HepG2 (cell line): ENCODE data around the gene UGT1A4. TPM values are rescaled to one million over a fixed set of nuclear protein-coding genes. Genes with fewer than 3 reads are reported as not detected.
A peak's percentile ranks its signal among the peaks of the same experiment; 100 is the strongest.

ENCODE experiments used
- ATAC-seq: fragments of 200-7000 bp; cut with Tn5 transposase; 3 replicates; pipeline ENCODE4 v1.9.1; 2020; ENCODE audit warnings: mild to moderate bottlenecking, moderate library complexity
- BruUV-seq: library from RNA; stranded (reverse); fragments of 400-500 nt; replicated peaks from 2 replicates; lab custom pipeline; 2021; lab: Mats Ljungman, UMichigan
- CTCF ChIA-PET: fragments of 300-600 bp; formaldehyde crosslinking; extraction: SDS; loops from one replicate; lab custom pipeline; 2021; ENCODE audit warnings: low total read pairs, inconsistent platforms, low intra/inter-chr PET ratio; lab: Yijun Ruan, JAX
- POLR2A ChIA-PET: fragments of 350-600 bp; sonication (Branson Sonifier 250); formaldehyde crosslinking; loops from one replicate; lab custom pipeline; 2020; ENCODE audit warnings: antibody characterized with exemption, inconsistent platforms; lab: Yijun Ruan, JAX
- DNase-seq: peaks from one replicate; pipeline ENCODE4 v3.0.0-alpha.2; 2015; ENCODE audit warnings: low spot score
- FAIRE-seq: peaks from 3 replicates; lab custom pipeline; 2011; peaks lifted over from hg19 to GRCh38; lab: Jason Lieb, UNC
- H2AFZ ChIP-seq: one replicate; pipeline ENCODE4 v1.6.1; 2011; ENCODE audit warnings: low read length, inconsistent platforms
- H3K27ac ChIP-seq: fragments of 300-600 bp; 3 replicates; pipeline ENCODE4 v1.8.0; 2011; ENCODE audit warnings: mixed run types, mild to moderate bottlenecking, mixed read lengths, low read length, inconsistent platforms; ENCODE audit not compliant: insufficient read depth; ENCODE audit errors: extremely low read length
- H3K27me3 ChIP-seq, 2 experiments: fragments of 200-600 bp in 1 of 2; 2 replicates in 1 of 2; 3 replicates in 1 of 2; pipeline versions ENCODE4 v1.6.0 to v1.8.0; 2011; ENCODE audit warnings: low read length in 2 of 2, mild to moderate bottlenecking in 2 of 2, moderate library complexity in 2 of 2, inconsistent platforms in 1 of 2; ENCODE audit not compliant: insufficient read depth in 2 of 2, control insufficient read depth in 1 of 2
- H3K36me3 ChIP-seq, 2 experiments: fragments of 200-600 bp in 1 of 2; replicated peaks in 1 of 2; 2 replicates in 1 of 2; 3 replicates in 1 of 2; pipeline versions ENCODE4 v1.5.1 to v1.8.0; 2011; ENCODE audit warnings: low read length in 2 of 2, inconsistent platforms in 1 of 2; ENCODE audit not compliant: insufficient read depth in 2 of 2, control insufficient read depth in 1 of 2
- H3K4me1 ChIP-seq: 2 replicates; pipeline ENCODE4 v1.5.1; 2012; ENCODE audit warnings: low read length, inconsistent platforms; ENCODE audit not compliant: insufficient read depth
- H3K4me2 ChIP-seq: 2 replicates; pipeline ENCODE4 v1.6.0; 2011; ENCODE audit warnings: low read depth, low read length, inconsistent platforms
- H3K4me3 ChIP-seq, 3 experiments: fragments of 200-600 bp in 1 of 3; sonication (generic), shearing (Covaris generic) in 1 of 3; replicated peaks in 1 of 3; 2 replicates each; pipeline ENCODE4 v1.5.1; 2011 to 2016; ENCODE audit warnings: low read length in 3 of 3, inconsistent platforms in 2 of 3, low read depth in 2 of 3, mild to moderate bottlenecking in 2 of 3, control low read depth in 1 of 3, mixed read lengths in 1 of 3; ENCODE audit not compliant: insufficient read depth in 1 of 3
- H3K79me2 ChIP-seq: one replicate; pipeline ENCODE4 v1.6.1; 2011; ENCODE audit warnings: low read length, inconsistent platforms; ENCODE audit not compliant: insufficient read depth
- H3K9ac ChIP-seq: 2 replicates; pipeline ENCODE4 v1.6.0; 2011; ENCODE audit warnings: mild to moderate bottlenecking, low read depth, low read length, inconsistent platforms; ENCODE audit not compliant: insufficient read depth
- H3K9me3 ChIP-seq: 2 replicates; pipeline ENCODE4 v1.5.1; 2012; ENCODE audit warnings: mild to moderate bottlenecking, low read length
- H4K20me1 ChIP-seq: 2 replicates; pipeline ENCODE4 v1.6.0; 2011; ENCODE audit warnings: inconsistent platforms, mild to moderate bottlenecking, low read length, moderate library complexity; ENCODE audit not compliant: insufficient read depth
- BCL6 ChIP-seq: IDR thresholded peaks from 2 replicates; pipeline ENCODE4 v1.6.1; 2016; ENCODE audit warnings: missing genetic modification reagents, missing compliant biosample characterization
- GATA4 ChIP-seq: sonication (generic); IDR thresholded peaks from 2 replicates; pipeline ENCODE4 v1.6.1; 2016; ENCODE audit warnings: antibody characterized with exemption, low read depth, borderline replicate concordance
- PAF1 ChIP-seq: IDR thresholded peaks from 2 replicates; pipeline ENCODE4 v1.6.1; 2016; ENCODE audit warnings: missing genetic modification reagents, missing compliant biosample characterization
- ZNF142 ChIP-seq: sonication (generic); formaldehyde crosslinking; IDR thresholded peaks from 2 replicates; pipeline ENCODE4 v1.4.0; 2020; ENCODE audit warnings: missing genetic modification reagents
- ZNF576 ChIP-seq: sonication (generic); formaldehyde crosslinking; IDR thresholded peaks from 2 replicates; pipeline ENCODE4 v1.4.0; 2020; ENCODE audit warnings: mild to moderate bottlenecking, missing genetic modification reagents
- WGBS: methylation state at CpG from one replicate; pipeline ENCODE4 v1.1.6; 2017; ENCODE audit warnings: low lambda C conversion rate; 5-methylcytosine and 5-hydroxymethylcytosine counted together
- in situ Hi-C: cut with HindIII; loops from 2 replicates; pipeline ENCODE4 v1.10.0; 2017; ENCODE audit warnings: low pct_unique_long_range_greater_than_20kb; ENCODE audit not compliant: extremely low pct_ligation_motif_present
- intact Hi-C: fragments of 100-400 bp; cut with micrococcal nuclease; formaldehyde crosslinking; loops from one replicate; pipeline ENCODE4 v1.10.0; 2022; ENCODE audit not compliant: unreplicated experiment
- polyA plus RNA-seq, 8 experiments: library from polyadenylated mRNA; depleted of rRNA in 3 of 8; stranded (reverse) in 7 of 8; unstranded in 1 of 8; fragments of >200 nt; fragmentation: Illumina TruSeq in 4 of 8; extraction: Trizol in 4 of 8; gene quantifications; 2 replicates each; pipeline versions ENCODE4 v1.2.1 to v1.2.3, GENCODE V29; 2011 to 2016; ENCODE audit warnings: low read depth in 4 of 8, missing spikeins in 1 of 8, mixed read lengths in 1 of 8; ENCODE audit not compliant: insufficient read depth in 1 of 8
- total RNA-seq, 5 experiments: library from RNA; depleted of rRNA; stranded (reverse); fragments of >200 nt; fragmentation: Illumina TruSeq; extraction: Trizol; gene quantifications; 2 replicates each; pipeline ENCODE4 v1.2.3, GENCODE V29; 2016; ENCODE audit warnings: low read depth in 1 of 5

Gene UGT1A4
- total and polyA plus RNA-seq, 2 of the 13 experiments (the other 11 are each of a cell fraction or from before 2014, with no cell fraction given) = not detected

GRCh38 chr2:233822101-233822771 lies 103.7 kb downstream of the UGT1A4 start:
- H3K36me3 ChIP-seq = no peaks in the 10 kb centered on the region
- DNase-seq (no peak), FAIRE-seq (no peak), ATAC-seq (peak; percentile 4; the same call in 1 of the 3 replicates)
- peaks cover 8 to 27% of the 10 kb centered on the region in 2 experiments for H3K27me3 ChIP-seq
- H3K4me3 ChIP-seq = no peak overlapping the region
- BruUV-seq = no TSS peak
- in situ Hi-C loops (no loop called here), intact Hi-C loops (no loop called here)
- H3K9ac ChIP-seq = no peak overlapping the region
- H3K27ac ChIP-seq = no peak overlapping the region
- no peak overlapping the region for H3K4me2 ChIP-seq
- H2AFZ ChIP-seq = no peak overlapping the region
- WGBS = 74% methylated on average over 13 of the region's 21 CpGs
- no peaks in the 10 kb centered on the region for H4K20me1 ChIP-seq
- POLR2A ChIA-PET = no interaction called here
- H3K9me3 ChIP-seq = no peaks in the 10 kb centered on the region
- H3K79me2 ChIP-seq = no peaks in the 10 kb centered on the region
- TF ChIP-seq GATA4 (no peak), BCL6 (CRISPR knock-in tag) (no peak), ZNF576 (CRISPR knock-in tag) (no peak), ZNF142 (no peak), PAF1 (no peak)
- H3K4me1 ChIP-seq = peaks cover 16% of the 10 kb centered on the region
- CTCF ChIA-PET = no interaction called here

Other genes with a start within 250 kb of the UGT1A4 start
- gene USP40, start 152.0 kb upstream of the UGT1A4 start, total RNA-seq (2016; rRNA removed; fragmentation: Illumina TruSeq; extraction: Trizol) = 41.0 and 57.2 TPM in 2 replicates
- 40.2 and 46.3 TPM in 2 replicates for gene USP40, start 152.0 kb upstream of the UGT1A4 start, polyA plus RNA-seq (2011; rRNA removed)
- not detected in 2 replicates for gene UGT1A8, start 101.1 kb upstream of the UGT1A4 start, total RNA-seq (2016; rRNA removed; fragmentation: Illumina TruSeq; extraction: Trizol)
- not detected in 2 replicates for gene UGT1A8, start 101.1 kb upstream of the UGT1A4 start, polyA plus RNA-seq (2011; rRNA removed)
- gene UGT1A10, start 82.3 kb upstream of the UGT1A4 start, total RNA-seq (2016; rRNA removed; fragmentation: Illumina TruSeq; extraction: Trizol) = 0.10 TPM in 1 of 2 replicates, not detected in the other
- 0.07 TPM in 1 of 2 replicates, not detected in the other for gene UGT1A10, start 82.3 kb upstream of the UGT1A4 start, polyA plus RNA-seq (2011; rRNA removed)
- gene UGT1A9, start 46.8 kb upstream of the UGT1A4 start, total RNA-seq (2016; rRNA removed; fragmentation: Illumina TruSeq; extraction: Trizol) = not detected in 2 replicates
- gene UGT1A9, start 46.8 kb upstream of the UGT1A4 start, polyA plus RNA-seq (2011; rRNA removed) = 0.07 TPM in 1 of 2 replicates, not detected in the other
- not detected in 2 replicates for gene UGT1A7, start 36.8 kb upstream of the UGT1A4 start, total RNA-seq (2016; rRNA removed; fragmentation: Illumina TruSeq; extraction: Trizol)
- not detected in 2 replicates for gene UGT1A7, start 36.8 kb upstream of the UGT1A4 start, polyA plus RNA-seq (2011; rRNA removed)
- not detected in 2 replicates for gene UGT1A6, start 25.8 kb upstream of the UGT1A4 start, total RNA-seq (2016; rRNA removed; fragmentation: Illumina TruSeq; extraction: Trizol)
- 0.25 and 0.35 TPM in 2 replicates for gene UGT1A6, start 25.8 kb upstream of the UGT1A4 start, polyA plus RNA-seq (2011; rRNA removed)
- gene UGT1A5, start 5.8 kb upstream of the UGT1A4 start, total RNA-seq (2016; rRNA removed; fragmentation: Illumina TruSeq; extraction: Trizol) = not detected in 2 replicates
- not detected in 2 replicates for gene UGT1A5, start 5.8 kb upstream of the UGT1A4 start, polyA plus RNA-seq (2011; rRNA removed)
- 0.11 TPM in 1 of 2 replicates, not detected in the other for gene UGT1A3, start 10.3 kb downstream of the UGT1A4 start, total RNA-seq (2016; rRNA removed; fragmentation: Illumina TruSeq; extraction: Trizol)
- gene UGT1A3, start 10.3 kb downstream of the UGT1A4 start, polyA plus RNA-seq (2011; rRNA removed) = 0.39 TPM in 1 of 2 replicates, not detected in the other
- 0.22 and 0.69 TPM in 2 replicates for gene UGT1A1, start 41.5 kb downstream of the UGT1A4 start, total RNA-seq (2016; rRNA removed; fragmentation: Illumina TruSeq; extraction: Trizol)
- gene UGT1A1, start 41.5 kb downstream of the UGT1A4 start, polyA plus RNA-seq (2011; rRNA removed) = 0.75 and 3.6 TPM in 2 replicates
- 0.04 TPM in 1 of 2 replicates, not detected in the other for gene MROH2A, start 59.6 kb downstream of the UGT1A4 start, total RNA-seq (2016; rRNA removed; fragmentation: Illumina TruSeq; extraction: Trizol)
- 0.03 and 0.07 TPM in 2 replicates for gene MROH2A, start 59.6 kb downstream of the UGT1A4 start, polyA plus RNA-seq (2011; rRNA removed)
- 36.3 and 45.9 TPM in 2 replicates for gene HJURP, start 135.8 kb downstream of the UGT1A4 start, total RNA-seq (2016; rRNA removed; fragmentation: Illumina TruSeq; extraction: Trizol)
- gene HJURP, start 135.8 kb downstream of the UGT1A4 start, polyA plus RNA-seq (2011; rRNA removed) = 26.0 and 43.9 TPM in 2 replicates
- not detected in 2 replicates for gene TRPM8, start 198.6 kb downstream of the UGT1A4 start, total RNA-seq (2016; rRNA removed; fragmentation: Illumina TruSeq; extraction: Trizol)
- 0.08 and 0.12 TPM in 2 replicates for gene TRPM8, start 198.6 kb downstream of the UGT1A4 start, polyA plus RNA-seq (2011; rRNA removed)